GM23338 (cell line): Measurements from ENCODE around the gene MYRFL.

ENCODE experiments used
- CREB1 ChIP-seq: fragments of 250-450 bp; sonication (Bioruptor Pico); IDR thresholded peaks from 2 replicates; pipeline ENCODE4 v1.5.0; 2020; ENCODE audit warnings: low read depth, mild to moderate bottlenecking, moderate library complexity
- CTCF ChIP-seq, 2 experiments: fragments of 200-600 bp in 1 of 2; sonication (generic) in 1 of 2; conservative IDR thresholded peaks; 2 replicates each; pipeline versions ENCODE4 v1.5.1 to v1.6.1; 2016 to 2017; ENCODE audit warnings: antibody characterized with exemption in 2 of 2, low read depth in 2 of 2, mild to moderate bottlenecking in 2 of 2, moderate library complexity in 1 of 2
- EZH2 ChIP-seq: fragments of 200-600 bp; sonication (generic); IDR thresholded peaks from one replicate; pipeline ENCODE4 v1.8.0; 2017; ENCODE audit warnings: antibody characterized with exemption, mild to moderate bottlenecking, low read depth; ENCODE audit not compliant: unreplicated experiment
- EZH2phosphoT487 ChIP-seq: fragments of 200-600 bp; sonication (generic); IDR thresholded peaks from one replicate; pipeline ENCODE4 v1.8.1; 2018; ENCODE audit warnings: antibody characterized with exemption; ENCODE audit not compliant: unreplicated experiment
- POLR2AphosphoS5 ChIP-seq: IDR thresholded peaks from 2 replicates; pipeline ENCODE4 v1.6.1; 2016; ENCODE audit warnings: antibody characterized with exemption, low read depth

GRCh38 chr12:69929125-69929524, 104.1 kb downstream of the MYRFL start:
- TF ChIP-seq EZH2 (no peak), POLR2AphosphoS5 (no peak), CTCF (conservative IDR thresholded peaks at IDR 0.05; ENCODE audit: low read depth in 2 of 2) (no peak), EZH2phosphoT487 (no peak), CREB1 (no peak)
